ENCODE data around the gene PPP1R14D.

- TF ChIP-seq EZH2phosphoT487 (IDR thresholded peaks at IDR 0.05; ENCODE audit: unreplicated experiment) = no peak
- TF ChIP-seq CTCF (conservative IDR thresholded peaks at IDR 0.05; ENCODE audit: low read depth in 2 of 2) = peak; percentile 55 to 93
- TF ChIP-seq REST (IDR thresholded peaks at IDR 0.05; ENCODE audit: unreplicated experiment) = no peak
- TF ChIP-seq POLR2AphosphoS5 (IDR thresholded peaks at IDR 0.05; ENCODE audit: low read depth) = no peak
- TF ChIP-seq CREB1 (CRISPR knock-in tag; IDR thresholded peaks at IDR 0.05; ENCODE audit: low read depth) = no peak
- no peak for TF ChIP-seq EZH2 (IDR thresholded peaks at IDR 0.05; ENCODE audit: low read depth, unreplicated experiment)
- no peak for TF ChIP-seq JUNB (IDR thresholded peaks at IDR 0.05; ENCODE audit: unreplicated experiment)
- TF ChIP-seq ZNF331 (CRISPR knock-in tag; IDR thresholded peaks at IDR 0.05; ENCODE audit: low read depth) = no peak
- TF ChIP-seq ETS1 (IDR thresholded peaks at IDR 0.05) = no peak
- no peak for TF ChIP-seq ZNF114 (CRISPR knock-in tag; IDR thresholded peaks at IDR 0.05)
- no peak for TF ChIP-seq NANOG (IDR thresholded peaks at IDR 0.05; ENCODE audit: borderline replicate concordance)
These were observed 45.8 kb downstream of the PPP1R14D start for GRCh38 chr15:40782609-40783227.

All from GM23338 (cell line).